ENCODE results near the gene TSPAN31.

GRCh38 chr12:57755454-57756372 is 10.9 kb downstream of the TSPAN31 start:
- no peak for TF ChIP-seq CTCF (IDR thresholded peaks at IDR 0.05)
- no peak for TF ChIP-seq POLR2A (IDR thresholded peaks at IDR 0.05)
- TF ChIP-seq POLR2AphosphoS5 (IDR thresholded peaks at IDR 0.05) = no peak

Data from sigmoid colon (tissue), 4 donors.